ENCODE results near the gene NOS1AP. TPM values are rescaled to one million over a fixed set of nuclear protein-coding genes. Genes with fewer than 3 reads are reported as not detected.

NOS1AP gene
- total and polyA plus RNA-seq, 2 experiments from 2014 or later: 5.8 to 6.6 TPM

DNA sequence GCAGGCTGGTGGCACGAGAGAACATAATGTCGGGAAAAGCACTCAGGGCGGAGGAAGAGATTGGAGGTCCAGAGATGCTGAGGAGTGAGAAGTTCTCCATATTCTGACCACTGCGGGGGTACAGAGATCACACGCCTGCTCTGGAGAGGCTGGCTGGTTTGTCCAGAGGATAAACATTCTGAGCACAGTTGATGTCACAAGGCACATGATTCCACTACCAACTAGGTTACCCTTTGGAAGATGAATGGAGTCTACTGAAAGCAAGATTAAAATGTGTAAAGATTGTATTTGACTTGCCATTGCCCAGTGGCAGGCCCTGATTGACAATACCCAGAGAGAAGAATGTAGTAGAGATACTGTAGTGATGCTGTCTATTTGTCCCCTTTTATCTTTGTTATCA is 307.2 kb downstream of the NOS1AP start, which contains the start of gene SPATA46 (continued):
- TF ChIP-seq, protein P1, sequence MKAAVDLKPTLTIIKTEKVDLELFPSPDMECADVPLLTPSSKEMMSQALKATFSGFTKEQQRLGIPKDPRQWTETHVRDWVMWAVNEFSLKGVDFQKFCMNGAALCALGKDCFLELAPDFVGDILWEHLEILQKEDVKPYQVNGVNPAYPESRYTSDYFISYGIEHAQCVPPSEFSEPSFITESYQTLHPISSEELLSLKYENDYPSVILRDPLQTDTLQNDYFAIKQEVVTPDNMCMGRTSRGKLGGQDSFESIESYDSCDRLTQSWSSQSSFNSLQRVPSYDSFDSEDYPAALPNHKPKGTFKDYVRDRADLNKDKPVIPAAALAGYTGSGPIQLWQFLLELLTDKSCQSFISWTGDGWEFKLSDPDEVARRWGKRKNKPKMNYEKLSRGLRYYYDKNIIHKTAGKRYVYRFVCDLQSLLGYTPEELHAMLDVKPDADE (IDR thresholded peaks at IDR 0.05): no peak
- TF ChIP-seq NANOG (IDR thresholded peaks at IDR 0.05; ENCODE audit: borderline replicate concordance) (no peak), JUNB (IDR thresholded peaks at IDR 0.05; ENCODE audit: unreplicated experiment) (no peak), EZH2 (IDR thresholded peaks at IDR 0.05; ENCODE audit: low read depth, unreplicated experiment) (no peak)

DNA sequence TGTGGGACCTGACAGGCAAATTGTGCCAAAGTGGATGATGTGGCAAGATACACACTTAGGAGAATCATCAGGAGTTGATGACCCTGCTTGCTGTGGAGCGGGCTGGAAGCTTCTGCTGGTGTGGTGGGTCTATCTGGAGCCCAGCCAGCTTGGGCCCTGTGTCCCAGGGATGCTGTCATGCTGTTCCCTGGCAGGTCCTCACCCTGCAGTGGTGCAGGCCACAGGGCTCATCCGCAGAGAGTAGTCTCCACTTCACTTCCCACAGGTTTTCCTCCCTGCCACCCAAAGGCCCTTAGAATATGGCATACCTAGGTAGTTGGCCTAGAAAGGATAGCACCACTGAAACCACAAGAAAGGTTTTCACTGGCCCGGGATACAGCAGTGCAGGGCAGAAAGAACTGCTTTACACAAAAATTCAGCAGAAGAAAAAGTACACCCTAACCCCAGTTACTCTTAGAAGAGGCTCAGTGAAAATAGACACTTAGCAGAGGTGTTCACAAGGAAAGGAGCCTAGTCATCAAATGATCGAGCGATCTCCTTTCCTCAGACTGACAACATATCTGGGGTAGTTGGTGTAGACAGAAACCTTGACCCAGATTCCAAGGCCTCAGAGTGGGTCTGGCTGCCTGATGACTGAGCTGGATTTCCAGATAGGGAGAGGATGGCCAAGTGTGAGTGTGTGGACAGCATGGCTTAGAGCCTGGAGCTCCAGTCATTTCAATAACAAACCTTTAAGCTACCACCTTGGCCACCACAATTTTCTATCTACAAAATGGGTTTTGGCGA is 310.8 kb downstream of the NOS1AP start:
- Histone ChIP-seq H3K4me1 (ENCODE audit: insufficient read depth) (no peaks in the 10 kb centered on the region), H3K4me3 (no peak overlapping the region), H3K9me2 (ENCODE audit: insufficient read depth) (no peaks in the 10 kb centered on the region), H3K36me3 (ENCODE audit: insufficient read depth) (no peaks in the 10 kb centered on the region), H3K27ac (ENCODE audit: low read depth) (no peak overlapping the region), H3F3A (replicated peaks; ENCODE audit: low read depth) (no peaks in the 10 kb centered on the region), H3K79me2 (replicated peaks; ENCODE audit: insufficient read depth) (no peaks in the 10 kb centered on the region), H2AFZ (no peak overlapping the region), H3K4me2 (no peak overlapping the region), H4K20me1 (replicated peaks; ENCODE audit: insufficient read depth) (no peaks in the 10 kb centered on the region), H3K27me3 (ENCODE audit: insufficient read depth) (no peaks in the 10 kb centered on the region)
- Mint-ChIP-seq H3K4me1 (peaks cover 6% of the 10 kb centered on the region), H3K36me3 (ENCODE audit: low read depth) (peaks cover 24% of the 10 kb centered on the region), H3K27me3 (ENCODE audit: insufficient read depth, low read depth, poor library complexity) (peaks cover 20% of the 10 kb centered on the region), H3K4me3 (no peak overlapping the region), H3K9me3 (no peaks in the 10 kb centered on the region), H3K27ac (no peak overlapping the region)
- DNase-seq (ENCODE audit: low spot score) (no peak), ATAC-seq (no peak)
- TF ChIP-seq, protein P2, sequence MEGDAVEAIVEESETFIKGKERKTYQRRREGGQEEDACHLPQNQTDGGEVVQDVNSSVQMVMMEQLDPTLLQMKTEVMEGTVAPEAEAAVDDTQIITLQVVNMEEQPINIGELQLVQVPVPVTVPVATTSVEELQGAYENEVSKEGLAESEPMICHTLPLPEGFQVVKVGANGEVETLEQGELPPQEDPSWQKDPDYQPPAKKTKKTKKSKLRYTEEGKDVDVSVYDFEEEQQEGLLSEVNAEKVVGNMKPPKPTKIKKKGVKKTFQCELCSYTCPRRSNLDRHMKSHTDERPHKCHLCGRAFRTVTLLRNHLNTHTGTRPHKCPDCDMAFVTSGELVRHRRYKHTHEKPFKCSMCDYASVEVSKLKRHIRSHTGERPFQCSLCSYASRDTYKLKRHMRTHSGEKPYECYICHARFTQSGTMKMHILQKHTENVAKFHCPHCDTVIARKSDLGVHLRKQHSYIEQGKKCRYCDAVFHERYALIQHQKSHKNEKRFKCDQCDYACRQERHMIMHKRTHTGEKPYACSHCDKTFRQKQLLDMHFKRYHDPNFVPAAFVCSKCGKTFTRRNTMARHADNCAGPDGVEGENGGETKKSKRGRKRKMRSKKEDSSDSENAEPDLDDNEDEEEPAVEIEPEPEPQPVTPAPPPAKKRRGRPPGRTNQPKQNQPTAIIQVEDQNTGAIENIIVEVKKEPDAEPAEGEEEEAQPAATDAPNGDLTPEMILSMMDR (conservative IDR thresholded peaks at IDR 0.05; ENCODE audit: low read depth in 2 of 2): no peak
- TF ChIP-seq CREB1 (CRISPR knock-in tag; IDR thresholded peaks at IDR 0.05; ENCODE audit: low read depth): no peak
- no peak for TF ChIP-seq POLR2AphosphoS5 (IDR thresholded peaks at IDR 0.05; ENCODE audit: low read depth)
- TF ChIP-seq, protein P1 (IDR thresholded peaks at IDR 0.05): no peak
- TF ChIP-seq EZH2phosphoT487 (IDR thresholded peaks at IDR 0.05; ENCODE audit: unreplicated experiment): no peak
- no peak for TF ChIP-seq NANOG (IDR thresholded peaks at IDR 0.05; ENCODE audit: borderline replicate concordance)
- TF ChIP-seq, protein P3, sequence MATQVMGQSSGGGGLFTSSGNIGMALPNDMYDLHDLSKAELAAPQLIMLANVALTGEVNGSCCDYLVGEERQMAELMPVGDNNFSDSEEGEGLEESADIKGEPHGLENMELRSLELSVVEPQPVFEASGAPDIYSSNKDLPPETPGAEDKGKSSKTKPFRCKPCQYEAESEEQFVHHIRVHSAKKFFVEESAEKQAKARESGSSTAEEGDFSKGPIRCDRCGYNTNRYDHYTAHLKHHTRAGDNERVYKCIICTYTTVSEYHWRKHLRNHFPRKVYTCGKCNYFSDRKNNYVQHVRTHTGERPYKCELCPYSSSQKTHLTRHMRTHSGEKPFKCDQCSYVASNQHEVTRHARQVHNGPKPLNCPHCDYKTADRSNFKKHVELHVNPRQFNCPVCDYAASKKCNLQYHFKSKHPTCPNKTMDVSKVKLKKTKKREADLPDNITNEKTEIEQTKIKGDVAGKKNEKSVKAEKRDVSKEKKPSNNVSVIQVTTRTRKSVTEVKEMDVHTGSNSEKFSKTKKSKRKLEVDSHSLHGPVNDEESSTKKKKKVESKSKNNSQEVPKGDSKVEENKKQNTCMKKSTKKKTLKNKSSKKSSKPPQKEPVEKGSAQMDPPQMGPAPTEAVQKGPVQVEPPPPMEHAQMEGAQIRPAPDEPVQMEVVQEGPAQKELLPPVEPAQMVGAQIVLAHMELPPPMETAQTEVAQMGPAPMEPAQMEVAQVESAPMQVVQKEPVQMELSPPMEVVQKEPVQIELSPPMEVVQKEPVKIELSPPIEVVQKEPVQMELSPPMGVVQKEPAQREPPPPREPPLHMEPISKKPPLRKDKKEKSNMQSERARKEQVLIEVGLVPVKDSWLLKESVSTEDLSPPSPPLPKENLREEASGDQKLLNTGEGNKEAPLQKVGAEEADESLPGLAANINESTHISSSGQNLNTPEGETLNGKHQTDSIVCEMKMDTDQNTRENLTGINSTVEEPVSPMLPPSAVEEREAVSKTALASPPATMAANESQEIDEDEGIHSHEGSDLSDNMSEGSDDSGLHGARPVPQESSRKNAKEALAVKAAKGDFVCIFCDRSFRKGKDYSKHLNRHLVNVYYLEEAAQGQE (IDR thresholded peaks at IDR 0.05; ENCODE audit: unreplicated experiment): no peak
- no peak for TF ChIP-seq STAT1 (IDR thresholded peaks at IDR 0.05; ENCODE audit: unreplicated experiment)
- no peak for TF ChIP-seq JUNB (IDR thresholded peaks at IDR 0.05; ENCODE audit: unreplicated experiment)
- TF ChIP-seq EZH2 (IDR thresholded peaks at IDR 0.05; ENCODE audit: low read depth, unreplicated experiment): no peak
